GM23248 (cell line): ENCODE measurements around the gene RNF186.

Experiments
- EZH2 ChIP-seq: fragments of 200-600 bp; sonication (generic); IDR thresholded peaks from 2 replicates; pipeline ENCODE4 v1.6.1; 2018; ENCODE audit warnings: antibody characterized with exemption, mild to moderate bottlenecking; ENCODE audit not compliant: insufficient read depth, poor library complexity, severe bottlenecking
- EZH2phosphoT487 ChIP-seq: fragments of 200-600 bp; sonication (generic); IDR thresholded peaks from 2 replicates; pipeline ENCODE4 v1.6.1; 2018; ENCODE audit warnings: antibody characterized with exemption, moderate library complexity, mild to moderate bottlenecking, low read depth; ENCODE audit not compliant: insufficient read depth

DNA sequence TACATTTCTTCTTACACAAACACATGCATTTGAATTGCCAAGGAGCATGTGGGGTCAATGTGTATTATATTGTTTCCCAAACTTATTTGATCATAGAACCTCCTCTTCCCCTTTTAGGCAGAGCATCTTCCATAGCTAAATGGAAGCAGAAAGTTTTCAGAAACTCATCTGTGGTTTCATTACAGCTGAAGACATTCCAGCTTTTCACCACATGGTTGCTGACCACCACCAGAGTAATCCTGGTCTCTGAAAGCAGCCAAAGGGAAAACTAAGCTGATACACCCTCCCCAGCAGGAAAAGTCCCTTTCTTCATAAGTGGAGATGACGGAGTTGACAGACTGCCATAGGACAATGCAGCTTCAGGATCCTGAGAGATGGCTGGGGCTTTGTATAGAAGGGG, 37.0 kb upstream of the RNF186 start:
- no peak for TF ChIP-seq EZH2
- TF ChIP-seq EZH2phosphoT487: no peak
